ENCODE measurements around the gene FBXL3.

DNA sequence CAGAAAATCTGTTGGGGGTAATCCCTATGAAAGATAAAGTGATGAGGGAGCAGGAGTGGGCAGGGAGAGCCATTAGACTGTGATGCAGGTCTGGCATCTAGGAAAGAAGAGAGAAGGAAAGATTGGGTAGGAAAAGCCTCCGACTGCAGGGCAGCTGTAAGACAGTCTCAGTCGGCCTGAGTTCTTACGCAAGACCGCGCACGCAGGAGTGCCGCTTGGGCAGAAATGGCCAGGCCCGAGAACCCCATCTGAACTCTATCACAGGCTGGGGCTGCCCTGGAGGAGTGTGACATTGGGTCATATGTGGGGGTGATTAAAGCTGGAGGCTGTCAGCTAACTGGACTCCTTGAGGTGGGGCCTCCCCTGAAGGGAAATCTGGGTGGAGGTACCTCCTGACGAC is 13.9 kb upstream of the FBXL3 start:
- TF ChIP-seq, protein P1, sequence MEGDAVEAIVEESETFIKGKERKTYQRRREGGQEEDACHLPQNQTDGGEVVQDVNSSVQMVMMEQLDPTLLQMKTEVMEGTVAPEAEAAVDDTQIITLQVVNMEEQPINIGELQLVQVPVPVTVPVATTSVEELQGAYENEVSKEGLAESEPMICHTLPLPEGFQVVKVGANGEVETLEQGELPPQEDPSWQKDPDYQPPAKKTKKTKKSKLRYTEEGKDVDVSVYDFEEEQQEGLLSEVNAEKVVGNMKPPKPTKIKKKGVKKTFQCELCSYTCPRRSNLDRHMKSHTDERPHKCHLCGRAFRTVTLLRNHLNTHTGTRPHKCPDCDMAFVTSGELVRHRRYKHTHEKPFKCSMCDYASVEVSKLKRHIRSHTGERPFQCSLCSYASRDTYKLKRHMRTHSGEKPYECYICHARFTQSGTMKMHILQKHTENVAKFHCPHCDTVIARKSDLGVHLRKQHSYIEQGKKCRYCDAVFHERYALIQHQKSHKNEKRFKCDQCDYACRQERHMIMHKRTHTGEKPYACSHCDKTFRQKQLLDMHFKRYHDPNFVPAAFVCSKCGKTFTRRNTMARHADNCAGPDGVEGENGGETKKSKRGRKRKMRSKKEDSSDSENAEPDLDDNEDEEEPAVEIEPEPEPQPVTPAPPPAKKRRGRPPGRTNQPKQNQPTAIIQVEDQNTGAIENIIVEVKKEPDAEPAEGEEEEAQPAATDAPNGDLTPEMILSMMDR (IDR thresholded peaks at IDR 0.05; ENCODE audit: low read length), result no peak
- TF ChIP-seq EZH2 (optimal IDR thresholded peaks at IDR 0.05; ENCODE audit: low read depth, low read length) (no peak), EZH2phosphoT487 (IDR thresholded peaks at IDR 0.05; ENCODE audit: low read length) (no peak)

Measured in MM.1S (cell line).